GM18519 (cell line): ENCODE measurements around the gene SGIP1.
"Not testable (repeated sequence)": the region's sequence is repeated elsewhere in the genome, so short reads cannot be mapped to it uniquely, and the experiment has no call there.

Source experiments
- ATAC-seq: cut with Tn5 transposase; IDR thresholded peaks from one replicate; pipeline ENCODE4 v1.9.1; 2021; ENCODE audit warnings: mild to moderate bottlenecking, moderate library complexity; ENCODE audit not compliant: unreplicated experiment, low FRiP score

SGIP1 gene

GRCh38 chr1:66725885-66726665 lies 192.1 kb downstream of the SGIP1 start:
- ATAC-seq: peak; percentile 85

- ATAC-seq: no peak
Observed at GRCh38 chr1:66728021-66728420, 194.1 kb downstream of the SGIP1 start.

GRCh38 chr1:66728716-66729115 lies 194.8 kb downstream of the SGIP1 start:
- not testable (repeated sequence) for ATAC-seq

- no peak for ATAC-seq
Observed at GRCh38 chr1:66729119-66729518, 195.2 kb downstream of the SGIP1 start.

- no peak for ATAC-seq
Observed at GRCh38 chr1:66729523-66729922, 195.6 kb downstream of the SGIP1 start.

- ATAC-seq: no peak
Observed at GRCh38 chr1:66730462-66730861, 196.5 kb downstream of the SGIP1 start.

GRCh38 chr1:66731170-66731865 lies 197.4 kb downstream of the SGIP1 start:
- peak; percentile 40 for ATAC-seq

GRCh38 chr1:66732407-66733166 lies 198.6 kb downstream of the SGIP1 start:
- ATAC-seq: peak; percentile 67

- ATAC-seq: no peak
Observed at GRCh38 chr1:66733348-66734017, 199.5 kb downstream of the SGIP1 start.

- ATAC-seq: not testable (repeated sequence)
Observed at GRCh38 chr1:66734531-66734930, 200.6 kb downstream of the SGIP1 start.

GRCh38 chr1:66737836-66738235 lies 203.9 kb downstream of the SGIP1 start:
- ATAC-seq: no peak

- no peak for ATAC-seq
Observed at GRCh38 chr1:66739401-66740157, 205.6 kb downstream of the SGIP1 start.

GRCh38 chr1:66745451-66745850 lies 211.5 kb downstream of the SGIP1 start:
- ATAC-seq: no peak

GRCh38 chr1:66747501-66747900 lies 213.5 kb downstream of the SGIP1 start:
- ATAC-seq: no peak

GRCh38 chr1:66750577-66750976 lies 216.6 kb downstream of the SGIP1 start:
- ATAC-seq: no peak

- ATAC-seq: no peak
Observed at GRCh38 chr1:66751160-66751559, 217.2 kb downstream of the SGIP1 start.

- ATAC-seq: no peak
Observed at GRCh38 chr1:66752000-66752592, 218.1 kb downstream of the SGIP1 start, which contains the start of gene DYNLT5. TSS of gene DYNLT5 (plus strand) at chr1:66752459. CDS start at chr1:66754659, 2,200 bp downstream.

GRCh38 chr1:66752671-66753371 lies 218.9 kb downstream of the SGIP1 start:
- ATAC-seq: no peak

- ATAC-seq: no peak
Observed at GRCh38 chr1:66757722-66758240, 223.8 kb downstream of the SGIP1 start.
